ENCODE results near the gene MARK2.

MARK2 gene

DNA sequence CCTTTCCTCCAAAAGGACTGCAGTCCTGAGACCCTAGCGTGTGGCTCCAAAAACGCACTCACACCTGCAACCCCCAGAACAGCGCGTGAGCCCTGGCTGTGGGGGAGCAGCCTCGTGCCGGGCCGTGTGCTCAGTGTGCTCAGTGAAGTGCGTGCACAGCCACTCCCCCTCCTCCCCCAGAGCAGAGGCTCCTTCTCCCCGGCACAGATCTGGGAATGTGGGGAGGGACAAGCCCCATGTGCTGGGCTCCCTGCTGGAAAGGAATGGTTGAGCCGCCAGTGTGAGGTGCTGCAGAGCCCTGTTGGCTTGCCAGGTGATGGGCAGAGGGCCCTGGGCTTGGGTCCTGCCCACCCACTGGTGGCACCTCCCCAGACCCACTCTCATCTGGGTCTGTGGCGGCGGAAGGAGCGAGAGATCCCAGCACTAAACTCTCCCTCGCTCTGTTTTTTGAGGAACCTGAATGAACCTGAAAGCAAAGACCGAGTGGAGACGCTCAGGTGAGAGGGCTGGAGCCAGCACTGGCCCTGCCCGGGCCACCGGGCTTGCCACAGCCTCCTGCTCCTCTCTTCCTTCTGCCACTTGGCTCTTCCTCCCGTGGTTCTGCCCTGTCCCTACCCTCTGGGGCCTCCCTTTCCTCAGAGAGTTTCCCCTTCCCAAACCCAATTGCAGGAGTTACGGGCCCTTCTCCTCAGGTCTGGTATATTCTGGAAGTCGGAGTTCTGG is 69.1 kb downstream of the MARK2 start:
- DNase-seq = peak in 32 of 56 donors; percentile 19 to 83 (median 49)

DNA sequence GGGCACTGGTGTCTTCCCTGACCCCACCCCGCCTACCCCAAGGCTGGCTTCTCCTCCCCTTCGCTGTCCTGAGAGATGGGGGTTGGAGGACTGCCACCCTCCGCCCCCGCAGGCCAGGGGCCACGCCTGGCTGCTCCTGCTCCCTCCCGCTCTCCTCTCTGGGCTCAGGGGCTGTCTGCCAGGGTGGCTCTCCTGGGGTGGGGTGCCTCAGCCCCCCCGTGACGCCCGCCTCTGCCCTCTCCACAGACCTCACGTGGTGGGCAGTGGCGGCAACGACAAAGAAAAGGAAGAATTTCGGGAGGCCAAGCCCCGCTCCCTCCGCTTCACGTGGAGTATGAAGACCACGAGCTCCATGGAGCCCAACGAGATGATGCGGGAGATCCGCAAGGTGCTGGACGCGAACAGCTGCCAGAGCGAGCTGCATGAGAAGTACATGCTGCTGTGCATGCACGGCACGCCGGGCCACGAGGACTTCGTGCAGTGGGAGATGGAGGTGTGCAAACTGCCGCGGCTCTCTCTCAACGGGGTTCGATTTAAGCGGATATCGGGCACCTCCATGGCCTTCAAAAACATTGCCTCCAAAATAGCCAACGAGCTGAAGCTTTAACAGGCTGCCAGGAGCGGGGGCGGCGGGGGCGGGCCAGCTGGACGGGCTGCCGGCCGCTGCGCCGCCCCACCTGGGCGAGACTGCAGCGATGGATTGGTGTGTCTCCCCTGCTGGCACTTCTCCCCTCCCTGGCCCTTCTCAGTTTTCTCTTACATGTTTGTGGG is 69.9 kb downstream of the MARK2 start:
- DNase-seq = peak in 4 of 56 donors; percentile 16 to 44 (median 24)

GRCh38 chr11:63909591-63910506 is 70.9 kb downstream of the MARK2 start:
- DNase-seq = no peak

- DNase-seq = no peak
Observed at GRCh38 chr11:63910675-63911074, 71.8 kb downstream of the MARK2 start.

GRCh38 chr11:63911440-63911839 is 72.5 kb downstream of the MARK2 start:
- no peak for DNase-seq

GRCh38 chr11:63911876-63912275 is 73.0 kb downstream of the MARK2 start:
- DNase-seq = no peak

DNA sequence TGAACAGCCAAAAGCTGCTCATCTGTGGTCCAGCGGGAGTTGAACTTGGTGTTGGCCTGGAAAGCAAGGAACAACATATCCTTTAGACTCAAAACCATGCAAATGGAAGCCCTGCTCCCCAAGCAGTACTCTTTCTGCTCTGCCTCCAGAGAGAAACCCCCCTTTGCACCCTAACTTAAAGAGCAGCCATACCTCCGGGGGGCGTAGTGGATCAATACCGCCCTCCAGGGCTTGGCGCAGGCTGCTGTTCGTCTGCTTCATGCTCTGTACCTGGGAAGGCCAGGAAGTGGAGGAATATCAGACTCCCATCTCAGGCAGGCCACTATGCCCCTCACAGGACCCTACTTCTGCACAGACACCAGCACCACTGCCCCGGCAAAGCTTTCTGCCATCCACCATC is 73.8 kb downstream of the MARK2 start:
- DNase-seq = no peak

- DNase-seq = no peak
Observed at GRCh38 chr11:63913866-63914830, 75.2 kb downstream of the MARK2 start.

DNA sequence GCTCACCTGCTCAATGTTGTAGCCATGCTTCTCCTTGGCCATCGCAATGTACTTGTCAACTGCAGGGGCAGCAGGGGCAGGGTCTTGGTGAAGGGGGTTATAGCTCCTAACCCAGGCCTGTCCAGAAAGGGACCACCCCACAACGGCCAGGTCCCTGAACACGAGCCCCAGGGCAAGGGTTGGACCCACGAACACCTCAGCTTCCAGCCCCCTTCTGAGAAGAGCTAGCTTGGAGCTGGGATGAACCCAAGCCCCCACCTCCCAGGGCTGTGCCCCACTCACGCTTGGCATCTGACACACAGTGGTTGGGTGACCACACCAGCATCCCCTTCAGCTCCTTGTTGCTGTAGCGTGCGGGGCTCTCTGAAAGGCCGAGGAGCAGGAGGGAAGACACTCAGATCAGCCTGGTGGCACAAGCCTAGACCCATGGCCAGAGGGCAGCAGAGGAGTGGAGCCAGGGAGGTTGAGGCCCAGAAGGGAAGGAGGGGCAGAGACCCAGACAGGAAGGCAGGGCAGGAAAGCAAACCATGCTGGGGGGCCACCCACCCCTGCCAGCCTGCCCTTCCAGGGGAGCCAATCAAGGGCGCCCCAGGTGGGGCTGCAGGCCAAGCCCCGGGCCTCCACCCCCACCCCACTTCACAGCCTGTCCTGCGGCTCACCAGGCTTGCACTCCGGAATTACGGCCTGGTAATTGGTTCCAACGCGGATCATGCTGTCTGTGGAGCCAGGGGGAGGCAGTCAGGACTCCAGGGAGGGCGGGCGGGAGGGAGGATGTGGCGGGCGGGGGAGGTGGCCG is 76.2 kb downstream of the MARK2 start:
- peak in 1 of 56 donors; percentile 12 for DNase-seq

DNA sequence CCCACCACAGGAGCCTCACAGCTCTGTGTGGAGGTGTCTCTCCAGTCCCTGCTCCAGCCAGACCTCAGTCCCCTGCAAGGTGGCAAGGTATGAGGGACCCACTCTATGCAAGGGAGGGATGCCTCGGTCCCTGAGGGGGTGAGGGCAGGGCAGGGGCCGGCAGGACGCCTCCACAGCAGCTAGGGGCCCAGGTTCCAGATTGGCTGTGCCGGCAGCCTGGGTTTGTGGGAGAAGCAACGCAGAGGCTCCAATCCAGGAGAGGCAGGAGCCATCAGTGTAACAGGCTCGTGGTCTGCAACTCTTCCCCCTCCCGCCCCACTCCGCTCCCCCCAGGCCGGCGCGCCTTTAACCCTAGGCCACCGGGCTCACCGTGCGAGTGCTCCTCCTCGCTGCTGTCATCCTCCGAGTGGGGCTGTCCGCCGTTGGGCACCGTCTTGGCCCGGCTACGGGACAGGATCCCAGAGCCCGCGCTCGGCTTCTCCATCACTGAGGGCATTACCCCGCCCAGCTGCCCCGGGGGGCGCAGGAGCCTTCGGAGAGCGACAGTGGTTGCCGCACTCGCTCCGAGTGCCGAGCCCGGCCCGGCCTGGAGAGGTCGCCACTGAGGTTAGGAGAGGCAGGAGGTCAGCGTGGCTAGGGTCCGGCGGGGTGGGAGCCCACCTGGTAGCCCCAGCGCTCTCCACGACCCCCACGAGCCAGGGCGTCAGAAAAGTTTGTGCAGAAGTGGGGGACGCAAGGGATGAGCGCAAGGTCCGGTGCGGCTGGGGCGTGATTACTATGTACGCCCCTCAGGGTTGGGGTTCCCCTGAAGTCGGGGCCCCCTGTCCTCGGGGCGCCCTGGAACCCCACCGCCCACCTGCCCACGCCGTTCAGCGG is 77.3 kb downstream of the MARK2 start:
- peak in 37 of 56 donors; percentile 14 to 81 (median 38) for DNase-seq

- DNase-seq = peak in 55 of 56 donors; percentile 17 to 91 (median 79)
Observed at GRCh38 chr11:63916837-63917691, 78.2 kb downstream of the MARK2 start, which contains the start of gene RCOR2. TSS of gene RCOR2 (minus strand) at chr11:63917164. CDS start at chr11:63916456, 708 bp downstream.

DNA sequence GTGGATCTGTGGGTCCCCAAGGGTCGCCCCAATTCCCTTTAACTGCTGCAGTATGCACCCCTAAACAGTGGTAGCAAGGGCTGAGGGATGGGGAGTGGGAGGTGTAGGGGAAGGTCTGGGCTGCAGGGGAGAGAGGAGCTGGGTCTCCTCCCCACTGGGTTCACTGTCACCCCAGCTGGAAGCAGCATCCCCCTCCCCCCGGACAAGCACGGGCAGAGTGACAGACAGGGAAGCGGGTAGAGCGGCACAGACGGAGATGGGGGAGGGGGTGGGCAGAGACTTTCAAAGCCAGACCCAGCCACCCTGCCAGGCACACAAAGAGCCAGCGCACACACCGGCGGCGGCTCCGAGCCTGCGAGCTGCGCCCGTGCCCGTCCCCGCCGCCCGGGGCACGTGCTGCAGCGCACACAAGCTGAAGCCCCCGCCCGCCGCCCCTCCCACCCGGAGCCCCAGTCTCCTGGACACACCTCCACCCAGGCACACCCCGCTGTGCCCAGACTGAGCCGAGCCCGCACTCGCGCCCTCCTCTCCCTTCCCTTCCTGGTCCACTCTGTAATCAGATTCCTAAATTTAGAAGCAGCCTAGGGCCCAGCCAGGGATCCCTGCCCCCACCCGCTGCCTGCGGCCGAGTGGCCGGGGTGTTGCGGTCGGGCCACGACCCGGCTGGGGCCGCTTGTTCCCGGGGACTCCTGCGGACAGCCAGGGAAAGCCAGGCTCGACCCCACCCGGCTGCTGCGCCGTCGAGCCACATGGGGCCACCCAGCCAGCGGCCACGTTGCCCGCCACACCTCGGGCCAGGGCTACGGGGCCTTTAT is 79.0 kb downstream of the MARK2 start:
- peak in 52 of 56 donors; percentile 36 to 87 (median 72) for DNase-seq

GRCh38 chr11:63918507-63919191 is 79.7 kb downstream of the MARK2 start:
- peak in 6 of 56 donors; percentile 32 to 70 (median 52) for DNase-seq

DNA sequence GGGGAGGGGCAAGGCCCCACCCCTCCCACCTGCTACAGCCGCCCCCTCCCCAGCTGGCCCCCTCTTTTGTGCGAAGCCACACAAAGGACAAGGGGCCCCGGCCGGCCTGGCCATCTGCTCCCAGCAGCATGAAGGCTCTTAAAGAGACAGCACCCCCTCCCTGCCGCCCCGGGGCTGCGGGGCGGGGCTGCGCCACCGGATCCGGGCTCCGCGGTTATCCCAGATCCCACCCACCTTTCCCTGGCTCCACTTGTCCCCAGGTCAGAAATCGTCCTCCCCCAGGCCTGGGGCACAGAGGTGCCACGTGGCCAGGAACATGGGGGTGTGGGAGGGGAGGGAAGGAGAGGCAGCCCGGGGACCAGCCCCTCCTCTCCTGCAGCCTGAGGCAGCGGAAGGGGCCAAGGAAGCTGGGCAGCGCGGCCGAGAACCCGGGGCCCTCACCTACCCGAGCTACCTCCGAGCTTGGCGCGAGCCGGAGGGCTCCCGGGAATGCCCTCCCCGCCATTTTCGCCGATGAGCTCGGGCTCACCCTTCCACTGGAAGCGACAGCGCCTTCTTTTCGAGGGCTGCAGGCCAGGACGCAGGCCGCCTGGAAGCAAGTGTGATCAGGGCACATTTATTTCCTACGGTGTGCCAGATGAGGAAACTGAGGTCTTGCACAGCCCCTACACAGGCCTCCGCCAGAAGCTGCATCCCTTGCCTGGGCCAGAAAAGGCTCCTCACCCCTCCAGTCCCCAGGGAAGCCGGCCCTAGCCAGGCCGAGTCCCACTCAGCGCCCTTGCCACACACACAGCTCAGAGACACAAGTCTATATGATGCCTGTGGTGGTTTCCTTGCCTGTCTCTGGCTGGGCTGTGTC is 80.6 kb downstream of the MARK2 start:
- peak in 46 of 56 donors; percentile 16 to 83 (median 52) for DNase-seq

Measured in nucleus accumbens (tissue), 56 donors.